HG03520 (cell line): ENCODE measurements around the gene BANK1.

Source experiments
- ATAC-seq: cut with Tn5 transposase; IDR thresholded peaks from one replicate; pipeline ENCODE4 v1.9.1; 2021; ENCODE audit warnings: mild to moderate bottlenecking, moderate library complexity; ENCODE audit not compliant: unreplicated experiment

Gene BANK1

GRCh38 chr4:101954975-101955678 lies 164.6 kb downstream of the BANK1 start:
- no peak for ATAC-seq

- ATAC-seq = no peak
These were observed 165.7 kb downstream of the BANK1 start for GRCh38 chr4:101956068-101956825.

- no peak for ATAC-seq
These were observed 168.0 kb downstream of the BANK1 start for GRCh38 chr4:101958547-101958946.

- no peak for ATAC-seq
These were observed 169.9 kb downstream of the BANK1 start for GRCh38 chr4:101960431-101960830.

- no peak for ATAC-seq
These were observed 170.6 kb downstream of the BANK1 start for GRCh38 chr4:101961144-101961543.

- no peak for ATAC-seq
These were observed 177.3 kb downstream of the BANK1 start for GRCh38 chr4:101967697-101968346.

GRCh38 chr4:101968364-101968763 lies 177.8 kb downstream of the BANK1 start:
- ATAC-seq = no peak

GRCh38 chr4:101969965-101970364 lies 179.4 kb downstream of the BANK1 start:
- ATAC-seq = no peak

GRCh38 chr4:101970547-101971155 lies 180.1 kb downstream of the BANK1 start:
- no peak for ATAC-seq

- ATAC-seq = no peak
These were observed 182.3 kb downstream of the BANK1 start for GRCh38 chr4:101972791-101973190.

GRCh38 chr4:101973361-101973760 lies 182.8 kb downstream of the BANK1 start:
- no peak for ATAC-seq

- no peak for ATAC-seq
These were observed 186.5 kb downstream of the BANK1 start for GRCh38 chr4:101977076-101977475.

GRCh38 chr4:101981756-101982155 lies 191.2 kb downstream of the BANK1 start:
- no peak for ATAC-seq

- no peak for ATAC-seq
These were observed 193.3 kb downstream of the BANK1 start for GRCh38 chr4:101983835-101984234.

- peak; percentile 86 for ATAC-seq
These were observed 197.2 kb downstream of the BANK1 start for GRCh38 chr4:101987623-101988243.

GRCh38 chr4:101989551-101989950 lies 199.0 kb downstream of the BANK1 start:
- no peak for ATAC-seq

GRCh38 chr4:101992446-101992845 lies 201.9 kb downstream of the BANK1 start:
- ATAC-seq = no peak

GRCh38 chr4:101993002-101993841 lies 202.7 kb downstream of the BANK1 start:
- ATAC-seq = no peak

GRCh38 chr4:101993842-101994775 lies 203.6 kb downstream of the BANK1 start:
- ATAC-seq = no peak
